GM18867 (cell line): ENCODE results near the gene ZDHHC17.

Experiments used
- ATAC-seq: cut with Tn5 transposase; IDR thresholded peaks from one replicate; pipeline ENCODE4 v1.9.1; 2021; ENCODE audit warnings: mild to moderate bottlenecking, moderate library complexity; ENCODE audit not compliant: unreplicated experiment

ZDHHC17 gene

DNA sequence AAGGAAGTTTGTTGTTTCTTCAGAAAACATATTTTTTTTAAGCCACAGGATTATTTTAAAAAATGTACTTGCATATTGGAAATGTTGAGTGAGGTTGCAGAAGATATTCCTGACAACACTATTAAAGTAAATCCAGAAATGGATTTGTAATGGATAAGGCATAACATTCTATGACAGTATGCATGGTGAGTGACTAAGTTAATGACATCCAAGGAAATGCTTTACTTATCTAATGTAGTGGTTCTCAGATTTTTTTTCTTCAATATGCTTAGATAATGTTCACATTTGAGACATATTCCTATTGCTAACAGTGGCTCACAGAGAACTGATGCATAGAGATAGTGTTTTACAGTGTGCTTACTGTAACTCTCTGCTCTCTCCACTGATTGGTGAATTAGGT lies 49.4 kb downstream of the ZDHHC17 start:
- no peak for ATAC-seq

DNA sequence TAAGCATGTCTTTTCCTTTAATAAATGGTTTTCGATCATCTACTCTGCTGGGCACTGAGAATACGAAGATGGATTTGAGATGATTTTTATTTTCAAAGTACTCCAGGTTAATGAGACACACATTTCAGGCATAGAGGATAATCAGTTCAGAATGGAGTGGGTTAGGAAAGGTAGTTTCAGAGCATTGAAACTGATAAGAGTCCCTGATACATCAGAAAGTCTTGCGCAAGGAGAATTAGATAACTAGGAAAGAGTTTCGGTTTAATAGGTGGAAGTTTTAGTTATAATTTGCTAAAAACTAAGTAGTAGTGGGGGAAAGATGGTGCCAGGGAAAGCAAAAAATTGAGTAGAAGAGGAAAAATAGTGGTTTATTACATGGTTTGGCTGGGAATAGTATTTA lies 50.1 kb downstream of the ZDHHC17 start:
- no peak for ATAC-seq

DNA sequence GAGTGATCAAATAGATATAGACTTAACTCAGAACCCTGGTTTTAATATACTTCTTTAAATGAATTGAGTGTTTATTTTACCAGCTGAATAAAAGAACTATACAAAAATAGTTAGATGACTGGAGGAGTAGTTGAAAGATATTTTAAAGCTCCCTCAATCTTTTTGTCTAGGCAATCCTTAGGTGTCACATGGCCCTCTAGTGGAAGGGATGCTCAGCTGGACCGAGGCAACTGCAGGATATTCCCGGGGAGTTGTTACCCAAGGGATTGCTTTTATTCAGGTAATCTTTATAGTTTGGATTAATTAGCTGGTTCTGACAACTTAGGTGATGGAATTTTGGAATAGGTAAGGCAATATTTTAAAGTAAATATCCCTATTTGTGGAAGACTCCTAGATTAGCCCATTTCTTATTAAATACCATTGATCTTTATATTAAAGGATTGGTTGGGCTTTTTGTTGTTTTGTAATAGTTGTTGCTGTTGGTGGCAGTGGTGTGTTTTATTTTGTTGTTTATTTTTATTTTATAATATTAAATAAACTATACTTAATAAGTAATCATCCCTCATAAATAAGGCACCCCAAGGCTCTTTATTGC lies 57.1 kb downstream of the ZDHHC17 start:
- ATAC-seq = no peak

DNA sequence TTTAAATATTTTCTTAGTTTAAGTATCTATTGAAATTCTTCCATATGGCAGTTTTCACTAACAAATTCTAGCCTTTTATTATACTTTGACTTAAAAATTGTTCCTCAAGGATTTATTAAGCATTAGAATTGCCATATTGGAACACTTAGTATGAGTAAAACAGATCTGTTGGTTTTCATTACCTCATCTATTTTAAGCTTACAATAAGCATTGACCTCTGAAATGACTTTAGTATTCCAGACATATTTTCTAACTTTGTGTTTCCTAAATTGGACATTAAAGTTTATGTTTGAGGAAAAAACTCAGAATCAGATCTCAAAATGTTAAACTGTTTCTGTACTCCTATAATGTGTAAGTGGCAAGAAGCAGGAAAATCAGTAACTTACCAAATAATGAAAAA lies 66.5 kb downstream of the ZDHHC17 start:
- ATAC-seq = no peak

DNA sequence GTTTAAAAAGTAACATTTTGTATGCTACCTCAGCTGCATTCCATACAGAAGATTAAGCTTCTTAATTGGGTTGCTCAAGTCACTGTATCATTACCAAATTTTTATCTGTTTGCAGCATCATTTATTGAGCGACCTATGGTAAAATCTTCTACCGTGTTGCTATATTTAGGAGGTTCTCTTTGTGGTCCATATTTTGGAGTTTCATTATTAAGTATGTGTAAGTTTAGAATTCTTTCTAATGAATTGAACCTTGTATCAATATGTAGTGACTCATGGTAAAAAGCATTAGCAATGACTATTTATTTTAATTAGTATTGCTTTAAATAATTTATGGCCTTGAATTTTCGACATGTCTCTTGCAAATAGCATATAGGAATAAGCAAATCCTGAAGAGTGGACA lies 72.7 kb downstream of the ZDHHC17 start:
- peak; percentile 50 for ATAC-seq

DNA sequence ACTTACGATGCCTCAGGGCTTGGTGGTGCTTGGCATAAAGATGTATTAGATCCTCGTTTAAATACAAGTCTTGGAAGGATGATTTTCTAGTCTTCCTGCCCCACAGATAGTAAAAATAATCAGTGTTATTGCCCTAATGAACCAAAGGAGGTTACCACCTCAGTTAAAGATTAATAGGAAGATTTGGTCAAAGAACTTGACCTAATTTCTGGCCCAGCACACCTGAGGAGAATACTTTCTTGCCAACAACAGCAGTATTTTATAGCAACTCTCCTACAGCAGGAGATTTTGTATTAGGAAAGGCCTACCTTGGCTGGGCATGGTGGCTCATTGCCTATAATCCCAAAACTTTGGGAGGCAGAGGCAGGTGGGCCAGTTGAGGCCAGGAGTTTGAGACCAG lies 83.3 kb downstream of the ZDHHC17 start:
- ATAC-seq = no peak

DNA sequence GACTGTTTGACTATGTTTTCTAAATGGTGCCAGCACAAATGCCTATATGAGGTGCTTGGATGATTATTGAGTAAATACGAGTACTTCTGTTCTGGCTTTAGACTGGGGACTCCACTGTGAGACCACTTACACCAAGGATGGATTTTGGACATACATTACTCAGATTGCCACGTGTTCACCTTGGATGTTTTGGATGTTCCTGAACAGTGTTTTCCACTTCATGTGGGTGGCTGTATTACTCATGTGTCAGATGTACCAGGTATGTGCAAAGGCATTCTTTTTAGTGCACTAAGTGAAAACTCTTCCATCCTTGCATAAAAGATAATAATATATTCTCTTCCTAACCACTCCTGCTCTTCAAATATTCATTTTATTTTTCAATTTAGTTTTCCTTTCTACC lies 84.2 kb downstream of the ZDHHC17 start:
- ATAC-seq = no peak

DNA sequence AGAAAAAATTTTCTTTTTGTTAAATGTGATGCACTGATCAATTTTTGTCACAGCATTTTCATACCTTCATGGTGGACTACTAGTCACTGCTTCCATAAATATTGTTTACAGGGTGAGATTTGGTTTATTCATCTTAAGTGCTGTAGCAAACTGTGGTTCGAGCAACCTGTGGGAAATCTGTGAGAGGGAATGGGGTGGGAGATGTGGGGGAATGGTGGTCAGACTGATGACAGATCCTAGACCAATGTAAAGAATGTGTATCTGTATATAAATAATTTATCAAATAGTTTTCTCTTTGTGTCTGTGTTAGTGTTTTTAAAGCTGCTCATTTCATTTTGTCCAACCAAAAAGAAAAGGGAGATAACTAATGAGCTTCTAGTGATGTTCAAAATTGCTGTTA lies 88.2 kb downstream of the ZDHHC17 start:
- ATAC-seq = no peak

DNA sequence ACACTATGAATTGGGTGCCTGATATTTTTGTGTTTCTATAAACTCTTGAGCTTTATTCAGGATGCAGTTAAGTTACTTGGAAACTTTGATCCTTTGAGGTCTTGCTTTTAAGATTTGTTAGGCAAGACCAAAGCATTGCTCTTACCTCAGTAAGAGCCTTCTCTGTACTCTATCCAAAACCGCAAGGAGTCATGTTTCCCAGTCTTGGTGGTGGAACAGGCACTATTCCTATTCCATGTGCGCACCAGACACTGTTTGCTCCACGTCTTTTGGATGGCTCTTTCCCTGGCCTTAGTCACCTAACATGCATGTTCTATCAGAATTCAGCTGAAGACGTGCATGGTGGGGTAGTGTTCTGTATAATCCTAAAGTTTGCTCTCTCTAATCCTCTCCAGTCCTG lies 91.4 kb downstream of the ZDHHC17 start:
- ATAC-seq = no peak

DNA sequence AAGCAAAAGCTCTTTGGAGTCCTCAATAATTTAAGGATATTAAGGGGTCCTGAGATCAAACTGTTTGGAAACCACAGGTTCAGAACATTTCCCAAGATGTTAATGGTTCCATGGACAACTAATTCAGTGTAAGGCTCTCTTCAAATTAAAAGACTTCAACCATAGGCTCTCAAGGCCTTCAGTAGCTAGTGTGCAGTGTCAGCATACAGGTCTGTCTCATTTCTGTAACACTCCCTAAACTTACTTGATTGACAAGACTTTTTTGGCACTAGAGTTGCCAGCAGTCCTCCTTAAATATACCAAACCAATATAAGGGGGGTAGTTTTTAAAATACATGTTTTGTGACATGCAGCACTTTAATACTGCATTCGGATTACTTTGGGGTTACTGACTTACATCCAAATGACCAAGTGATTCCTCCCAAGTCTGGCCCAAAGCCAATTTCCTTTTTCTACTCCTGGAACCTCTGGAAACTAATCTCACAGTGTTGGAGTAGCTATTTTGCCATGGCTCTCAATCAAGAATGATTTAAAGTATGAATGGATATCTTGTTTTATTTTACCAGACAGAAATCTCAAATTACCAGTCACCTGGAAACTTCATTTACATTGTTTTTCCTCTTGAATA lies 92.2 kb downstream of the ZDHHC17 start:
- ATAC-seq = no peak

DNA sequence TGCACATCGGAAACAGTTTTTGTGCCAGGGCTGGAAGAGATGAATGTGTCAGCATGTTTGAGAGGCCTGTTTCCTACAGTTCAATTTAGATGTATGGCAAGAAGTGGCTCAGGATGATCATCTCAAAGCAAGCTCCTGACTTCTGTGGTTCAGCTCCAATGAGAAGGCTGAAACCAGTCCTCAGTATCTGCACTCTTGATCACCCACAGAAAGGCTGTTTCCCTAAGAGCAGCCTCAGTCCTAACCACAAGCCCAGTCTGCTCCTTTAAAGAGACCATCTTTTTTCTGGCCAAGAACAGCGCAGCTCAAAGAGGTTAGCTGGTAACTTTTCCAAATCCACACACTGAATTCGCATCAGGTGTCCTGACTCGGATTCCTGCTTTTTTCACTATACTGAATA lies 95.7 kb downstream of the ZDHHC17 start:
- no peak for ATAC-seq

DNA sequence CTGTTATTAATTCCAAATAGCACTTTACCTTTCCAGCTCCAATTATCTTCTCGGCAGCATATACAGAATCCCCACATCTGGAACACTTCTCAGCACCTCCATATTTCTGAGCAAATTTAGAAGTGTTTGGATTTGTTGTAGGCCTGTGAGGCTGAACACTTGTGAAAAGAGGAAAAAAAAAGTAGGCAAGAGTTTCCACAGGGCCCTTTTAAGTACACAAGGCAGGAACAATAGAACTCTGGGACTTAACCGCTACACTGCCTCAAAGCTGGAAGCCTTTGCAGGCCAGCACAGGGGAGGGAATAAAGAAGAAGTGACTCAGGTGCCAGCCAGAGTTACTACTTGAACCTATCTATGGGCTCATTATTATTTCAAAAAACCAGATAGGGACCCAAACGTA lies 96.3 kb downstream of the ZDHHC17 start:
- ATAC-seq = no peak

DNA sequence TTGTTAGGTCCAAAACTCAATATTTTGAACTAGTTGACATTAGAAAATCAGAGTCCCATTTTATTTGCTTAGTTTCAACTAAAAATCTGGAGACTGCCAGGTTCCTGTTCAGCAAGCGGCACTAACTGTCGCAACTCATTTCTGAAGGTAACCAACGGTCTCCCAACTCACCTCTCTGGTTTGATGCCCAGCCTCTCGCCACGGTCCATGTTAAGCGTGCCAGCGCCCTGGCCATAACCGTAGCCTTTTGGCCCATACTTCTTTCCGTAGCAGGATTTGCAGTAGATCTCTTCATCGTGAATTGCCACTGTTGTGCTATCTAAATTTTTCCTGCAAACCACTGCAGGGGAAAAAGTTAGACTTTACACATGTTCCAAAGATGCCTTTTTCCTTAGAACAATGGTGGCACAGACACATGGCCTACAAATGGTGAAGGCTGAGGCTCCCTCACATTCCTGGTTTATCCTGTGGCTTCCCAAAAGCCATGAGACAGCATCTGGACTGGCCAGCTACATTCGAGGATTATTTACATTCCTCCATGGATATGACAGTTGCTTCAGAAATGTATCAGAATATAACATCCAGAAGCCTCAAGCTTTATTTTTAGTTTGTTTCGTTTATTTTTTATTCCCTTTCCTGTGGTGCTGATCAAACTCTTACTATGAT lies 99.2 kb downstream of the ZDHHC17 start:
- ATAC-seq = no peak

DNA sequence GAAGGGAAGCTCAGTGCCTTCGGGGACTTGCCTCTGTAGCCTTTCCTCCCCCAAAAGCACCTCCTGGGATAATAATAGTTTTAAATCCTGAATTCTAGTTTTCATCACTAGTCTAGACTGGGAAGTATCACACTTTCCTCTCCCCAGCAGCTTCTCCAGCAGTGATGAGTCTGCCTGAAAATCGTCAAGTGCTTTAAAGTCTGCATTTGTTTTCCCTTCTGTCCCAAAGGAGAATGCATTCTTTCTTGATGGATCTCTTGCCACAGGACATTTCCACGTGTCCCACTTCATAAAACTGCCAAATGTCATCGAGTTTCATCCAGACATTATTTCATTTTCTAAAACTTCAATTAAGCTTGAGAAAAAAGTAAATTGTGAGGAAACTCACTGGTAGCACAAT lies 99.9 kb downstream of the ZDHHC17 start:
- ATAC-seq = no peak

DNA sequence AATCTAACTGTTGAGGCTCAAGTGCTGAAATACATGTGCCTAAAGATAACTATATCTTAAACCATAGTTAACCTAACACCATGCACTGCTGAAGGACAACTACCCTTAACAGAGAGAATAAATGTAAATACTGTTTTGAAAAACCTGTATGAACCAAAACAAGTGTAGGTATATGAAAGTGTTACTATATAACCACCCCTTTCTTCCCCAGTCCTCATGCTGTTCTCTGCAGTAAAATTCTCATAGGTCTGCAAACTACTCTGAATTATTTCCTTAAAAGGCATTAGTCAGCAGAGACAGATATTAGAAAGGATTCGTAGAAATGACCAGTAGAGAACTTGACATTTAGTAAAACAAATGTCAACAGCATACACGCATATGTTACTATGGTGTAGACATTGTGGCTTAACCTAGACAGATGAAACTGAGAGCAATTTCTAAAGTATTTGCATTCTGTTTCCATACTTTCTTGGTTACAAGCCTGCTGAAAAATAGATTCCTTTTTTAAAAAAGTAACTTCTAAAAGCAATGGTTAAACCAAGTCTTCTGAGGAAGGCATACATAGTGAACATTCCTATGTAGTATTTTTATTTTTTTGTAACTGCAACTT lies 101.0 kb downstream of the ZDHHC17 start:
- peak; percentile 86 for ATAC-seq

DNA sequence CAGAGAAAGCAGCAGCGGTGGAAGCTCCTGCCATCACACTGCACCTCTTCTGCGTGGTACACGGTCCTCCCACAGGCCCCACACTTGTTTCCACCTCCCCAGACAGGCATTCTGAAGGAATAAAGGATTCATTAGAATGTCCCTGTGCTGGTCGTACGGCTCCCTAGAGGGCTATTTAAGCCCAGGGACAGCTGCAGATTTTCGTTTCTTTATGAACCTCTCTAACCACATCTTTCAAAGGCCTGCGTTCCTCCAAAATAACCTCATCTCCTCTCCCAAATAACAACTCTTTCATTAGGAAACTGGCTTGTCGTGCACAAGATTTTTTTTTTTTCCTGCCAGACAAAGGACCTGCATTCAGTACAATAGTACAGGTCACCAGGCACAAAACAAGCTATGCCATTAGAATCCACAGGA lies 102.2 kb downstream of the ZDHHC17 start:
- no peak for ATAC-seq

DNA sequence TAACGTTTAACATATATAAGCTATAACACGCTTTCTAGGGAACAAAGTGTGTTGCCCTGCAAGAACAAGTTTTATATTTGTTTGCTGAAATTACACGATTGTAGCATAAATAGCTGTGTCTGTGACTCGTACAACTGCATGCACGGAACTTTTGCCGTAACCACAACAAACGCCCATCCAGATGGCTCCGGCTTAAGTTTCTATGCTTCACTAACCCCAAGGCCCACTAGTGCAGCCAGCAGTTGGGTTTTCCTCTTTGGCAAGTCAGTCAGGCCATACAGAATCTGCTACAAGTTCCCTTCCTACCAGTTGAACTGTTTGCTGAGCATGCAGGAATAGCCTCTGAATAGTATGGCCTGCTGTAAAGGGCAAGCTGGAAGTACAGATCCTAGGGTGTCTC lies 102.8 kb downstream of the ZDHHC17 start:
- no peak for ATAC-seq

DNA sequence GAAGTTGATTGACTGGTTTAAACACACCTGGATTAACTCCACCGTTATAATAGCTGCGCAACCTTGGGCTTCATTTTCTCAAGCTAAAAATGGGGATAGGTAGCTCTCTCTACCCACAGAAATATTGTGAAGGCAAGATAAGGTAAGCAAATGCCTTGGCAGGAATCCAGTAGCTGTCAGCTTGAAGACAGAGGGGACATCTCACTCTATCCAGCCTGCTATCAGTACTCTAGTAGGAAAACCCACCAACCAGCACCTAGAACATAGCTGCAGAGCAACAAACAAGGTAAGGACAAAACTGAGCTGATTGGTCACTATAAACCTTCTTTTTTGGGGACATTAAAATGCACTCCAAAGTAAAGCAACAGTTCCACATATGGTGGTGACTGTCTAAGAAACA lies 107.2 kb downstream of the ZDHHC17 start:
- ATAC-seq = no peak

DNA sequence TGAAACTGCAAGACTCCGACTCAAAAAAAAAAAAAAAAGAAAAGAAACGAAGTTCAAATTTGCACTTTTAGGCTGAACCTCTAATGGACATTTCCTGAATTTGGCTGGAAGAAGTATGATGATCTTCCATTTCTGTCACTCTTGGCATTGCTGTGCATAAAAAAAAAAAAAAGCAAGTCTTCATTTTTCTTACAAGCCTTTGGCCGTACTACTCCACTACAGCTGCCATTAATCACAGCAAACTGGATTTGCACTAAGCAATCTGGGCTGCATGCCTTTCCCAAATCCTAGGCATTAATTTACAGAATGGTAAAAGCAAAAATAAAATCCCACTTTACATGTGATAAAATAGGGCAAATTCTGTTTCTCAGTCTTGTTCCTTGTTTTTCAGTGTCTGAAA lies 107.8 kb downstream of the ZDHHC17 start:
- no peak for ATAC-seq

DNA sequence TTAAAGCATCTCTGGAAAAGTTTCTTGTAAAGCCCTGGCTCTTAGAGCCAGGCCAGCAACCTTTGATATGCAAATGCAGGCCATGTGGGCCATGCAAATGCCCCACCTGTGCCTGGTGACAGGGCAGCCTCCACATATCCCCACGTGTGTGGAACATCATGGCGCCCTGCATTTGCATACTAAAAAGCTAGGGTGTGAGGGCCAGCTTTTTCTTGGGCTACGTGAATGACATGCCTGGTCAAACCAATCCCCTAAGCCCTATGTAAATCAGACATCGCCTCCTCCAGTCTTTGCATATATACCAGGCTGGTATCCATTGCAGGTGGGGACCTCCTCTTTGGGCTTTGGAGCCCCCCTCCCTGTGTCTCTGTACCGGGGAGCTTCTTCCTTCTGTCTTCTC lies 108.5 kb downstream of the ZDHHC17 start:
- no peak for ATAC-seq

DNA sequence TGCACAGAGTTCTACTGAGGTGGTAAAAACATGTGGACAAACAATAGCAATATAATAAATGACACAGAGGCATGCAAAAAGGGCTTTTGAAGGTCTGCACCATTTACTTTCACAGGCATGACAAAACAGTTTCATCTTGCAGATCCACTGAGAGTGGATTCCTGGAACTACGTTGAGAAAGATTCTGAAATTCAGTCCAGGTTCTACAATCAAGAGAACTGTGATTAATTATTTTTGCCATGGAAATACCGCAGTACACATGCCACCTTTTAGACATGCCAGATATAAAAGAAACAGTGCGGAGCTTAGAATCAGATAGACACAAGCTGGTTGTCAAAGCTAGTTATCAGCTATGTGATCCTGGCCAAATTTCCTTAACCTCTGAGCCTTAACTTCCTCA lies 110.1 kb downstream of the ZDHHC17 start:
- ATAC-seq = no peak

DNA sequence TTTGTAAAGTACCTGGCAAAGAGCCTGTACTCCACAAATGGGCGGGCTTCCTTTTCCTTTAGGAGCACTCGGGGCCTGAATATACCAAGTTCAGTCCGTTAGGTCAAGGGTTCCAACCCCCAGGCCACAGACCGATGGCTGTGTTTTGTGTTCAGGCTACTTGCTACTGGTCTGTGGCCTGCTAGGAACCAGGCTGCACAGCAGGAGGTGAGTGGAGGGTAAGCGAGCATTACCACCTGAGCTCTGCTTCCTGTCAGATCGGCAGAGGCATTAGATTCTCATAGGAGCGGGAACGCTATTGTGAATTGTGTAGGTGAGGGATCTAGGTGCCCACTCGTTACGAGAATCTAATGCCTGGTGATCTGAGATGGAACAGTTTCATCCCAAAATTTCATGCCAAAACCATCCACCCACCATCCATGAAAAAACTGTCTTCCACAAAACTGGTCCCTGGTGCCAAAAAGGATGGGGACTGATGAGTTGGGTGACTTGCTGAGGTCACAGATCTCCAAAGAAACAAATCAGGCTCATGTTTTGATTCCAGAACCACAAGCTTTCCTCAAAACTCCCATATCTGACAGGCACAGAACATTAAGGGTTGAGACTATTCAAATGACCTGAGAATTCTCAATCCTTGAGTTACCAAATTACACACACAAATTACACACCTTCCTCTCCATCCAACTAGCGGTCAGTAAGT lies 110.7 kb downstream of the ZDHHC17 start:
- no peak for ATAC-seq
